GM23338 (cell line): Measurements from ENCODE around the gene GNB1. TPM values are rescaled to one million over a fixed set of nuclear protein-coding genes. Genes with fewer than 3 reads are reported as not detected.
A peak's percentile ranks its signal among the peaks of the same experiment; 100 is the strongest.

Source experiments
- ATAC-seq: fragments of 200-7000 bp; cut with Tn5 transposase; 3 replicates; pipeline ENCODE4 v1.9.1; 2020
- DNase-seq: peaks from one replicate; pipeline ENCODE4 v3.0.0-alpha.2; 2015; ENCODE audit warnings: low spot score
- H2AFZ ChIP-seq: fragments of 200-600 bp; sonication (generic); 2 replicates; pipeline ENCODE4 v1.8.0; 2016; ENCODE audit warnings: antibody characterized with exemption, mild to moderate bottlenecking, moderate library complexity
- H3F3A ChIP-seq: fragments of 200-600 bp; sonication (generic); replicated peaks from 2 replicates; pipeline ENCODE4 v1.8.0; 2017; ENCODE audit warnings: antibody characterized with exemption, mixed run types, low read depth
- H3K27ac ChIP-seq: fragments of 200-600 bp; sonication (generic); 2 replicates; pipeline ENCODE4 v1.6.1; 2016; ENCODE audit warnings: low read depth
- H3K27me3 ChIP-seq: fragments of 200-600 bp; sonication (generic); 2 replicates; pipeline ENCODE4 v1.8.0; 2016; ENCODE audit warnings: mild to moderate bottlenecking, mixed run types, moderate library complexity; ENCODE audit not compliant: insufficient read depth
- H3K36me3 ChIP-seq: fragments of 200-600 bp; sonication (generic); 2 replicates; pipeline ENCODE4 v1.8.0; 2016; ENCODE audit warnings: mild to moderate bottlenecking; ENCODE audit not compliant: insufficient read depth
- H3K4me1 ChIP-seq: fragments of 200-600 bp; sonication (generic); 2 replicates; pipeline ENCODE4 v1.8.0; 2016; ENCODE audit warnings: mild to moderate bottlenecking, moderate library complexity; ENCODE audit not compliant: insufficient read depth
- H3K4me2 ChIP-seq: fragments of 200-600 bp; sonication (generic); 2 replicates; pipeline ENCODE4 v1.7.1; 2017; ENCODE audit warnings: mixed run types
- H3K4me3 ChIP-seq: fragments of 200-600 bp; sonication (generic); 2 replicates; pipeline ENCODE4 v1.6.1; 2016; ENCODE audit warnings: mixed run types
- H3K79me2 ChIP-seq: fragments of 200-600 bp; sonication (generic); replicated peaks from 2 replicates; pipeline ENCODE4 v1.8.0; 2017; ENCODE audit warnings: mild to moderate bottlenecking; ENCODE audit not compliant: insufficient read depth
- H3K9me2 ChIP-seq: fragments of 200-600 bp; sonication (generic); 2 replicates; pipeline ENCODE4 v1.8.0; 2017; ENCODE audit not compliant: insufficient read depth
- H4K20me1 ChIP-seq: fragments of 200-600 bp; sonication (generic); replicated peaks from 2 replicates; pipeline ENCODE4 v1.8.0; 2017; ENCODE audit warnings: mild to moderate bottlenecking; ENCODE audit not compliant: insufficient read depth
- H3K27ac Mint-ChIP-seq: 2 replicates; pipeline ENCODE4 v1.8.0; 2020; ENCODE audit warnings: inconsistent platforms, mild to moderate bottlenecking, moderate library complexity, mixed read lengths
- H3K27me3 Mint-ChIP-seq: 3 replicates; pipeline ENCODE4 v1.8.0; 2022; ENCODE audit warnings: low read depth, mild to moderate bottlenecking, moderate library complexity, mixed read lengths, inconsistent platforms; ENCODE audit not compliant: insufficient read depth, poor library complexity
- H3K36me3 Mint-ChIP-seq: 3 replicates; pipeline ENCODE4 v1.8.0; 2021; ENCODE audit warnings: low read depth, mild to moderate bottlenecking, inconsistent platforms, moderate library complexity, mixed read lengths
- H3K4me1 Mint-ChIP-seq: 3 replicates; pipeline ENCODE4 v1.8.0; 2020; ENCODE audit warnings: mild to moderate bottlenecking, inconsistent platforms, mixed read lengths
- H3K4me3 Mint-ChIP-seq: 3 replicates; pipeline ENCODE4 v1.8.0; 2021; ENCODE audit warnings: moderate library complexity, mild to moderate bottlenecking, inconsistent platforms, mixed read lengths
- H3K9me3 Mint-ChIP-seq: 3 replicates; pipeline ENCODE4 v1.8.0; 2020; ENCODE audit warnings: moderate library complexity, mild to moderate bottlenecking, inconsistent platforms, mixed read lengths
- CREB1 ChIP-seq: fragments of 250-450 bp; sonication (Bioruptor Pico); IDR thresholded peaks from 2 replicates; pipeline ENCODE4 v1.5.0; 2020; ENCODE audit warnings: low read depth, mild to moderate bottlenecking, moderate library complexity
- CTCF ChIP-seq, 2 experiments: fragments of 200-600 bp in 1 of 2; sonication (generic) in 1 of 2; conservative IDR thresholded peaks; 2 replicates each; pipeline versions ENCODE4 v1.5.1 to v1.6.1; 2016 to 2017; ENCODE audit warnings: antibody characterized with exemption in 2 of 2, low read depth in 2 of 2, mild to moderate bottlenecking in 2 of 2, moderate library complexity in 1 of 2
- EZH2phosphoT487 ChIP-seq: fragments of 200-600 bp; sonication (generic); IDR thresholded peaks from one replicate; pipeline ENCODE4 v1.8.1; 2018; ENCODE audit warnings: antibody characterized with exemption; ENCODE audit not compliant: unreplicated experiment
- JUNB ChIP-seq: IDR thresholded peaks from one replicate; pipeline ENCODE4 v1.6.1; 2016; ENCODE audit warnings: antibody characterized with exemption; ENCODE audit not compliant: unreplicated experiment
- NANOG ChIP-seq: IDR thresholded peaks from 2 replicates; pipeline ENCODE4 v1.6.1; 2016; ENCODE audit warnings: antibody characterized with exemption, borderline replicate concordance
- POLR2AphosphoS5 ChIP-seq: IDR thresholded peaks from 2 replicates; pipeline ENCODE4 v1.6.1; 2016; ENCODE audit warnings: antibody characterized with exemption, low read depth
- STAT1 ChIP-seq: IDR thresholded peaks from one replicate; pipeline ENCODE4 v1.6.1; 2016; ENCODE audit warnings: antibody characterized with exemption; ENCODE audit not compliant: unreplicated experiment
- ZNF114 ChIP-seq: fragments of 250-450 bp; sonication (Bioruptor Pico); IDR thresholded peaks from 2 replicates; pipeline ENCODE4 v1.5.0; 2020; ENCODE audit warnings: mild to moderate bottlenecking, moderate library complexity
- polyA plus RNA-seq: library from polyadenylated mRNA; unstranded; fragments of >200 nt; fragmentation: Nextera tagmentation; extraction: Ambion mirVana; gene quantifications from 2 replicates; pipeline ENCODE4 v1.2.1, GENCODE V29; 2016
- total RNA-seq: library from RNA; depleted of rRNA; stranded (reverse); fragments of >200 nt; shearing (Covaris generic); gene quantifications from 2 replicates; pipeline ENCODE4 v1.2.3, GENCODE V29; 2014
- TF ChIP-seq, protein P1 (sequence below): IDR thresholded peaks from one replicate; pipeline ENCODE4 v1.6.1; 2018; ENCODE audit warnings: antibody characterized with exemption; ENCODE audit not compliant: unreplicated experiment
- TF ChIP-seq, protein P2 (sequence below): IDR thresholded peaks from 2 replicates; pipeline ENCODE4 v1.6.1; 2016; ENCODE audit warnings: antibody characterized with exemption

The GNB1 gene
- total and polyA plus RNA-seq, 2 experiments from 2014 or later = 65.4 to 138 TPM

DNA sequence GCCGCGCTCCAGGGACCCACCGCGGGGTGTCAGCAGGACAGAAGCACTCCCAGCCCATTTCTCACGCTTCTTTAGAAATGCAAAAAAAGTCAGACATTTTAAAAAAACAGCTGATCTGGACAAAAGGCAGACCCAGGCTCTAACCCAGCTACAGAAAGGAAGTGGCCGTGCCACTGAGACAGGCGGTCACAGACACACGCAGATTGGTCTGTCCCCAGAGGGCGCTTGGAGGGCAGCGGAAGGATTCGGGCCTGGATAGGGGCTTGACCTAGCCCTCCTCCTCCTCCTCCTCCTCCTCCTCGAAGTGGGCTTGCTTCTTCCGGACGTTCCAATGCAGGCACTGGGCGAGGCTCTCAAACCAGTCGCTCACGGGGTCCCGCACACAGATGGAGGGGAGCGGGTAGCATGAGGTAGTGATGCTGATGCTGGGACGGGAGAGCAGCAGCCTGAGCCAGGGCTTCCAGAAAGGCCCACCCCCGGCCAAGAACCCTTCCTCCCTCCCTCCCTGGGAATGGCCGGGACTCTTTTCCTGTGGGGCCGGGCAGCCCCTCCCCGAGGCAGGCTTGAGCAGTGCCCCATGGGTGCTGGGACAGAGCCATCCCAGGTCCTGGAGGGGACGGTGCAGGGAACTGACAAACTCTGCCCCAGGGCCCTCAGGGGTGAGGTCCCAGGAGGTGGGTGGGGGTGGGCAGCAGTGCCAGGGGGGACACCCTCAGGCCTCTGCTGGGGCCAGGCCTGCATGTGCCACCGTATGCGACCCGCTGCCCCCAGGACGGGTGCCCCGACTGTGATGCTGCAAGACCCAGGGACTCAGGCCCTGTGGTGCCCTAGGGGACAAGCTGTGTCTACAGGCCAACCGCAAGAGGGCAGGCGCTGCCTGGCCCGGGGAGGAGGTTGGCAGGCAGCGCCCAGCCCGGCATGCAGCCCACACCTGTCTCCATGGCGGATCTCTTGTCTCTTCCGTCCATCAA lies 138.0 kb downstream of the GNB1 start:
- TF ChIP-seq, protein P1, sequence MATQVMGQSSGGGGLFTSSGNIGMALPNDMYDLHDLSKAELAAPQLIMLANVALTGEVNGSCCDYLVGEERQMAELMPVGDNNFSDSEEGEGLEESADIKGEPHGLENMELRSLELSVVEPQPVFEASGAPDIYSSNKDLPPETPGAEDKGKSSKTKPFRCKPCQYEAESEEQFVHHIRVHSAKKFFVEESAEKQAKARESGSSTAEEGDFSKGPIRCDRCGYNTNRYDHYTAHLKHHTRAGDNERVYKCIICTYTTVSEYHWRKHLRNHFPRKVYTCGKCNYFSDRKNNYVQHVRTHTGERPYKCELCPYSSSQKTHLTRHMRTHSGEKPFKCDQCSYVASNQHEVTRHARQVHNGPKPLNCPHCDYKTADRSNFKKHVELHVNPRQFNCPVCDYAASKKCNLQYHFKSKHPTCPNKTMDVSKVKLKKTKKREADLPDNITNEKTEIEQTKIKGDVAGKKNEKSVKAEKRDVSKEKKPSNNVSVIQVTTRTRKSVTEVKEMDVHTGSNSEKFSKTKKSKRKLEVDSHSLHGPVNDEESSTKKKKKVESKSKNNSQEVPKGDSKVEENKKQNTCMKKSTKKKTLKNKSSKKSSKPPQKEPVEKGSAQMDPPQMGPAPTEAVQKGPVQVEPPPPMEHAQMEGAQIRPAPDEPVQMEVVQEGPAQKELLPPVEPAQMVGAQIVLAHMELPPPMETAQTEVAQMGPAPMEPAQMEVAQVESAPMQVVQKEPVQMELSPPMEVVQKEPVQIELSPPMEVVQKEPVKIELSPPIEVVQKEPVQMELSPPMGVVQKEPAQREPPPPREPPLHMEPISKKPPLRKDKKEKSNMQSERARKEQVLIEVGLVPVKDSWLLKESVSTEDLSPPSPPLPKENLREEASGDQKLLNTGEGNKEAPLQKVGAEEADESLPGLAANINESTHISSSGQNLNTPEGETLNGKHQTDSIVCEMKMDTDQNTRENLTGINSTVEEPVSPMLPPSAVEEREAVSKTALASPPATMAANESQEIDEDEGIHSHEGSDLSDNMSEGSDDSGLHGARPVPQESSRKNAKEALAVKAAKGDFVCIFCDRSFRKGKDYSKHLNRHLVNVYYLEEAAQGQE = no peak
- TF ChIP-seq CREB1 (CRISPR knock-in tag) (no peak), EZH2phosphoT487 (no peak), CTCF (conservative IDR thresholded peaks at IDR 0.05; ENCODE audit: low read depth in 2 of 2) (peak; percentile 11 to 38; a peak in 2 of 4 replicates)
- peaks cover 15% of the 10 kb centered on the region; the same call in 1 of the 2 replicates for H3F3A ChIP-seq
- peaks cover 4% of the 10 kb centered on the region; the same call in 1 of the 2 replicates for H3K36me3 ChIP-seq
- DNase-seq (peak; percentile 19), ATAC-seq (peak; percentile 7; the same call in 1 of the 3 replicates)
- no peak overlapping the region for H3K27ac Mint-ChIP-seq
- no peaks in the 10 kb centered on the region for H3K27me3 ChIP-seq
- H3K36me3 Mint-ChIP-seq = peaks cover 39% of the 10 kb centered on the region
- H3K9me2 ChIP-seq = no peaks in the 10 kb centered on the region
- peaks cover 4% of the 10 kb centered on the region; the same call in 1 of the 2 replicates for H4K20me1 ChIP-seq
- no peak overlapping the region; the same call in 2 of the 3 replicates for H3K4me3 Mint-ChIP-seq
- H2AFZ ChIP-seq = no peak overlapping the region
- no peaks in the 10 kb centered on the region for H3K79me2 ChIP-seq
- H3K27ac ChIP-seq = peak overlapping the region; percentile 14; the same call in 1 of the 2 replicates
- no peak overlapping the region for H3K4me2 ChIP-seq
- no peaks in the 10 kb centered on the region for H3K9me3 Mint-ChIP-seq
- H3K4me1 Mint-ChIP-seq = peaks cover 10% of the 10 kb centered on the region
- H3K4me3 ChIP-seq = no peak overlapping the region
- peaks cover 9% of the 10 kb centered on the region for H3K27me3 Mint-ChIP-seq
- no peaks in the 10 kb centered on the region for H3K4me1 ChIP-seq

DNA sequence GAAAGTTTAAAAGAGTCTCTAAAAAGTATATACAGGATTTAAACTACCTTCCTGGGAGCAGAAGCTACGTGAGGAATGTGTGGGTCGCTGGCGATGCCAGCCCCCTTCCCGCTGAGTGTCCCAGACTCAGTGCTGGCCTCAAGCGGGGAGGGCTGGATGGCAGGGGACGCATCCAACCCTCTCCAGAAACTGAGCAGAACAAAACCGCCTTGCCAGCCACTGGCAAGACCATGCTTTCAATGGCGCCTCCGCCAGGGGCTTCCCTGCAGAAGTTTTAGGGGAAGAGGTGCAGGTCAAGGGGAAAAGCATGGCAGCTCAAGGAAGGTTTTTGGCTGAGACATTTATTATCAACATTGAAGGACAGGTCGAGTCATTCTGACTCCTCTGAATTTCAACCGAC lies 138.7 kb downstream of the GNB1 start:
- peak overlapping the region; percentile 14; the same call in 1 of the 2 replicates for H3K27ac ChIP-seq
- no peak overlapping the region; the same call in 2 of the 3 replicates for H3K4me3 Mint-ChIP-seq

More for the DNA sequence above, 138.7 kb downstream of the GNB1 start:
- no peaks in the 10 kb centered on the region for H3K9me3 Mint-ChIP-seq
- peaks cover 31% of the 10 kb centered on the region for H3K36me3 Mint-ChIP-seq
- ATAC-seq (no peak), DNase-seq (no peak)
- Histone ChIP-seq H3F3A (peaks cover 15% of the 10 kb centered on the region; the same call in 1 of the 2 replicates), H3K4me2 (no peak overlapping the region), H3K36me3 (peaks cover 4% of the 10 kb centered on the region; the same call in 1 of the 2 replicates), H2AFZ (no peak overlapping the region), H3K27me3 (no peaks in the 10 kb centered on the region), H3K4me1 (no peaks in the 10 kb centered on the region), H3K79me2 (no peaks in the 10 kb centered on the region), H4K20me1 (no peaks in the 10 kb centered on the region; the same call in 1 of the 2 replicates), H3K9me2 (no peaks in the 10 kb centered on the region), H3K4me3 (no peak overlapping the region)
- TF ChIP-seq, protein P2, sequence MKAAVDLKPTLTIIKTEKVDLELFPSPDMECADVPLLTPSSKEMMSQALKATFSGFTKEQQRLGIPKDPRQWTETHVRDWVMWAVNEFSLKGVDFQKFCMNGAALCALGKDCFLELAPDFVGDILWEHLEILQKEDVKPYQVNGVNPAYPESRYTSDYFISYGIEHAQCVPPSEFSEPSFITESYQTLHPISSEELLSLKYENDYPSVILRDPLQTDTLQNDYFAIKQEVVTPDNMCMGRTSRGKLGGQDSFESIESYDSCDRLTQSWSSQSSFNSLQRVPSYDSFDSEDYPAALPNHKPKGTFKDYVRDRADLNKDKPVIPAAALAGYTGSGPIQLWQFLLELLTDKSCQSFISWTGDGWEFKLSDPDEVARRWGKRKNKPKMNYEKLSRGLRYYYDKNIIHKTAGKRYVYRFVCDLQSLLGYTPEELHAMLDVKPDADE = no peak
- TF ChIP-seq NANOG (no peak), JUNB (no peak), ZNF114 (CRISPR knock-in tag) (no peak), CTCF (conservative IDR thresholded peaks at IDR 0.05; ENCODE audit: low read depth in 2 of 2) (no peak), POLR2AphosphoS5 (no peak), STAT1 (no peak)
- H3K27ac Mint-ChIP-seq = peak overlapping the region; percentile 16; the same call in 1 of the 2 replicates
- H3K4me1 Mint-ChIP-seq = peaks cover 10% of the 10 kb centered on the region
- H3K27me3 Mint-ChIP-seq = peaks cover 8% of the 10 kb centered on the region
